Gastrocnemius medialis (tissue), 4 donors: Measurements from ENCODE around the gene CDC34. TPM values are rescaled to one million over a fixed set of nuclear protein-coding genes. Genes with fewer than 3 reads are reported as not detected.

Experiments used
- ATAC-seq, 2 donors: fragments of 150-250 bp; one replicate each; pipeline ENCODE4 v1.9.1; 2016
- DNase-seq, 2 donors: peaks; one replicate each; pipeline ENCODE4 v3.0.0-alpha.2; 2019
- H3K27ac ChIP-seq, 4 donors: fragments of 200-600 bp; sonication (generic); 1 replicate in 1 of 4; 2 replicates in 3 of 4; pipeline ENCODE4 v1.5.1; 2016 to 2018; ENCODE audit warnings: mild to moderate bottlenecking in 2 of 4, moderate library complexity in 1 of 4
- H3K27me3 ChIP-seq, 3 donors: fragments of 200-600 bp; sonication (generic) in 2 of 3; 1 replicate in 1 of 3; 2 replicates in 2 of 3; pipeline versions ENCODE4 v1.5.1 to v1.6.0; 2016 to 2019; ENCODE audit warnings: mild to moderate bottlenecking in 1 of 3, moderate library complexity in 1 of 3
- H3K36me3 ChIP-seq, 2 donors: fragments of 200-600 bp; sonication (generic) in 1 of 2; one replicate each; pipeline ENCODE4 v1.5.1; 2017 to 2018
- H3K4me1 ChIP-seq, 2 donors: fragments of 200-600 bp; sonication (generic) in 1 of 2; one replicate each; pipeline ENCODE4 v1.5.1; 2016 to 2017; ENCODE audit warnings: mild to moderate bottlenecking in 2 of 2
- H3K4me3 ChIP-seq, 4 donors: fragments of 200-600 bp; sonication (generic) in 3 of 4; 1 replicate in 1 of 4; 2 replicates in 3 of 4; pipeline ENCODE4 v1.5.1; 2016 to 2019; ENCODE audit warnings: mild to moderate bottlenecking in 2 of 4
- H3K9me3 ChIP-seq, 3 donors: fragments of 200-600 bp; sonication (generic) in 2 of 3; 1 replicate in 1 of 3; 2 replicates in 2 of 3; pipeline ENCODE4 v1.5.1; 2016 to 2019
- POLR2A ChIP-seq, 2 donors: fragments of 450-650 bp; IDR thresholded peaks; one replicate each; pipeline ENCODE4 v1.6.1; 2017; ENCODE audit warnings: antibody characterized with exemption in 2 of 2, mild to moderate bottlenecking in 2 of 2, moderate library complexity in 2 of 2
- in situ Hi-C, 4 donors: fragments of 200-750 bp; cut with MboI; loops; one replicate each; pipeline versions ENCODE4 v1.15.0 to v1.8.0; 2017; ENCODE audit warnings: low sequenced_read_pairs in 4 of 4
- intact Hi-C: fragments of 100-400 bp; cut with DNase I; formaldehyde crosslinking; loops from one replicate; pipeline ENCODE4 v1.15.1; 2023; ENCODE audit warnings: low total_unique reads
- total RNA-seq, 4 donors: library from RNA; depleted of rRNA; stranded (reverse); fragments of >200 nt; gene quantifications; one replicate each; pipeline versions ENCODE4 v1.1.0 to v1.2.3, GENCODE V29; 2016
- TF ChIP-seq, protein P1 (sequence below), 5 experiments: fragments of 450-650 bp in 3 of 5; fragments of 200-600 bp in 2 of 5; sonication (generic) in 2 of 5; IDR thresholded peaks in 4 of 5; conservative IDR thresholded peaks in 1 of 5; 1 replicate in 4 of 5; 2 replicates in 1 of 5; pipeline ENCODE4 v1.5.1; 2016 to 2019; ENCODE audit warnings: antibody characterized with exemption in 5 of 5, mild to moderate bottlenecking in 3 of 5, moderate library complexity in 3 of 5

Gene CDC34
- total RNA-seq, 4 donors from 2014 or later = 99.0 to 174 (median 138) TPM

DNA sequence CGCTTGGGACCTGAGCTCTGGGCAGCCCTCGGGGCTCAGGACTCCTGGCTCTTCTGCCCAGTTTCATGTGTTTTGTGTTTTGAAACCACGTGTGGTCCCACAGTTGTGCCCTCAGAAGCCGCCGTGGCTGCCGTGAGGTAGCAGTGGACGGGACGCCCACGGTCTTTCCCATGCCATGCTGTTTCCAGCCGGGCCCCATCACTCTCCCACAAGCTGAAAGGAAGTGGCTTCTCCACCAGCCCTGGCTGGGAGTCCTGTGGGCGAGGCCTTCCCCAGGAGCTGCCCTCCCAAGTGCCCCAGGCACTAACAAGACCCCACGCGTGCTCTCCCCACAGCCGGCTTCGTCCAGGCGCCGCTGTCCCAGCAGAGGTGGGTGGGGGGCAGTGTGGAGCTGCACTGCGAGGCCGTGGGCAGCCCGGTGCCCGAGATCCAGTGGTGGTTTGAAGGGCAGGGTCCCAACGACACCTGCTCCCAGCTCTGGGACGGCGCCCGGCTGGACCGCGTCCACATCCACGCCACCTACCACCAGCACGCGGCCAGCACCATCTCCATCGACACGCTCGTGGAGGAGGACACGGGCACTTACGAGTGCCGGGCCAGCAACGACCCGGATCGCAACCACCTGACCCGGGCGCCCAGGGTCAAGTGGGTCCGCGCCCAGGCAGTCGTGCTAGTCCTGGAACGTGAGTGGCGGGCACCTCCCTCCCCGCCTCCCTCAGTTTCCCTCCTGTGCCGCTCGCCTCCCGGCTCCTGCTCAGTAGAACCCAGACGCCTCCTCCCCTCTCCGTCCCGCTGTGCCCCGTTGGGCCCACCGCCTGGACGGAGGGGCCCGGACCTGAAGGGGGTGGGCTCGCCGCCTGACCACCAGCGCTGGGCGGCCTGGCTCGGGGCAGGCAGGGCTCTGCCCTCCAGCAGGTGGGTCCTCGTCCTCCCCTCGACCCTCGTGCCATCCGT lies 46.2 kb downstream of the CDC34 start:
- no peaks in the 10 kb centered on the region for H3K27me3 ChIP-seq
- intact Hi-C loops (loop anchor here (10.0 kb wide), 1 partner anchor 637 kb away; no protein-coding TSS in a partner anchor), in situ Hi-C loops (no loop called here)
- TF ChIP-seq, protein P1, sequence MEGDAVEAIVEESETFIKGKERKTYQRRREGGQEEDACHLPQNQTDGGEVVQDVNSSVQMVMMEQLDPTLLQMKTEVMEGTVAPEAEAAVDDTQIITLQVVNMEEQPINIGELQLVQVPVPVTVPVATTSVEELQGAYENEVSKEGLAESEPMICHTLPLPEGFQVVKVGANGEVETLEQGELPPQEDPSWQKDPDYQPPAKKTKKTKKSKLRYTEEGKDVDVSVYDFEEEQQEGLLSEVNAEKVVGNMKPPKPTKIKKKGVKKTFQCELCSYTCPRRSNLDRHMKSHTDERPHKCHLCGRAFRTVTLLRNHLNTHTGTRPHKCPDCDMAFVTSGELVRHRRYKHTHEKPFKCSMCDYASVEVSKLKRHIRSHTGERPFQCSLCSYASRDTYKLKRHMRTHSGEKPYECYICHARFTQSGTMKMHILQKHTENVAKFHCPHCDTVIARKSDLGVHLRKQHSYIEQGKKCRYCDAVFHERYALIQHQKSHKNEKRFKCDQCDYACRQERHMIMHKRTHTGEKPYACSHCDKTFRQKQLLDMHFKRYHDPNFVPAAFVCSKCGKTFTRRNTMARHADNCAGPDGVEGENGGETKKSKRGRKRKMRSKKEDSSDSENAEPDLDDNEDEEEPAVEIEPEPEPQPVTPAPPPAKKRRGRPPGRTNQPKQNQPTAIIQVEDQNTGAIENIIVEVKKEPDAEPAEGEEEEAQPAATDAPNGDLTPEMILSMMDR (IDR thresholded peaks at IDR 0.05 in 4 of 5, conservative IDR thresholded peaks at IDR 0.05 in 1 of 5) = no peak
- TF ChIP-seq POLR2A (IDR thresholded peaks at IDR 0.05) = no peak
- peaks cover 0 to 31% of the 10 kb centered on the region in 2 donors for H3K36me3 ChIP-seq
- DNase-seq (peak in 1 of 2 donors; percentile 22), ATAC-seq (no peak)
- peak overlapping the region; percentile 97 to 100 (median 99) for H3K27ac ChIP-seq
- H3K4me3 ChIP-seq = no peak overlapping the region
- peaks cover 38 to 65% of the 10 kb centered on the region in 2 donors for H3K4me1 ChIP-seq
- no peaks in the 10 kb centered on the region for H3K9me3 ChIP-seq

DNA sequence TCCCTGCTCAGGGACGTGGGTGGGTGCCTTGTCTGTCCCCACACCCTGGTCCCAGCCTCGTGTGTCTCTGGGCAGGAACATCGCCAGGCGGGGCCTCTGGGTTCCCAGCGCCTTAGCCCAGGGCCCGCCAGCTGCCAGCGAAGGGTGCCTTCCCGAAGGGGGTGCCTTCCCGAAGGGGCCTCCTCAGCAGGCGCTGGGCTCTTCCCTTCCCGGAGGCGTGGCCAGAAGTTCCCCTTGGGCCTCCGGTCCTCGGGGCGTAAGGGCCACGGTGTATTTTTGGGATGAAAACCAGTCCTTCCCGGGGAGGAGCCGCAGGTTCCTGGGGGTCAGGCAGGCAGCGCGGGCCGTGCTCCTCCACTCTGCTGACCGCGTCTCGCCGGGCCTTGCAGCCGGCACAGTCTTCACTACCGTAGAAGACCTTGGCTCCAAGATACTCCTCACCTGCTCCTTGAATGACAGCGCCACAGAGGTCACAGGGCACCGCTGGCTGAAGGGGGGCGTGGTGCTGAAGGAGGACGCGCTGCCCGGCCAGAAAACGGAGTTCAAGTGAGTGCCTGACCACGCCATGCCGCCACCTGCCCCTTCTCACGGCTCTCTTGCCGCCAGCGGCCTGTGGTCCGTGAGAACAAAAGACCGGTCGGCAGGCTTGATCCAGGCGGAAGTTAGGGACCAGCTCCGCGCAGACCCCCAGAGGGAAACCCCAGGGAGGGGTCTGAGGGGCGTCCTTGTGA lies 47.7 kb downstream of the CDC34 start:
- TF ChIP-seq, protein P1 (IDR thresholded peaks at IDR 0.05 in 4 of 5, conservative IDR thresholded peaks at IDR 0.05 in 1 of 5) = no peak
- TF ChIP-seq POLR2A (IDR thresholded peaks at IDR 0.05) = no peak
- H3K36me3 ChIP-seq = peaks cover 0 to 40% of the 10 kb centered on the region in 2 donors
- intact Hi-C loops = loop anchor here (10.0 kb wide), 1 partner anchor 636 kb away; no protein-coding TSS in a partner anchor

DNA sequence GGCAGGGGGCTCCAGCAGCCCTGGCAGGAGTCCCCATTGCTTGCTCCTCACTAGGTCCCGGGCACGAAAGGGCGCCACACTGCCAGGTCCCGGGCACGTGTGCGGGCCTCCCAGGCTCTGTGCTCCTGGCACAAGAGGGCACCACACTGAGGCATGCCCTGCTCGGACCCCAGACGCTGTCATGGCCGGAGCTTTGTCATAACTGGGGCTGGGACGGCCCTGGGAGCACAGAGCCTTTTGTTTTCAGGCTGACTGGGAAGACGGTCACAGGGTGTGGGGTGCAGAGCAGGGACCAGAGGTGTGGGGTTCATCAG lies 48.2 kb downstream of the CDC34 start:
- ATAC-seq = no peak
- no peak for TF ChIP-seq POLR2A (IDR thresholded peaks at IDR 0.05)
- TF ChIP-seq, protein P1 (IDR thresholded peaks at IDR 0.05 in 4 of 5, conservative IDR thresholded peaks at IDR 0.05 in 1 of 5) = no peak
- DNase-seq = no peak
- intact Hi-C loops (loop anchor here (5.0 to 10.0 kb wide), 2 partner anchors 438 to 635 kb away; no protein-coding TSS in a partner anchor), in situ Hi-C loops (no loop called here)
- Histone ChIP-seq H3K4me3 (no peak overlapping the region), H3K27ac (peak overlapping the region in 3 of 4 donors; percentile 12 to 45 (median 18)), H3K27me3 (no peaks in the 10 kb centered on the region), H3K4me1 (peaks cover 22 to 51% of the 10 kb centered on the region in 2 donors), H3K36me3 (peaks cover 0 to 40% of the 10 kb centered on the region in 2 donors), H3K9me3 (no peaks in the 10 kb centered on the region)

More for the DNA sequence above, 47.7 kb downstream of the CDC34 start:
- no peak for DNase-seq
- no peak overlapping the region for H3K4me3 ChIP-seq
- H3K27me3 ChIP-seq = no peaks in the 10 kb centered on the region
- H3K4me1 ChIP-seq = peaks cover 27 to 56% of the 10 kb centered on the region in 2 donors
- in situ Hi-C loops = no loop called here
- H3K9me3 ChIP-seq = no peaks in the 10 kb centered on the region
- no peak for ATAC-seq
- H3K27ac ChIP-seq = peak overlapping the region in 3 of 4 donors; percentile 38 to 97 (median 45)

DNA sequence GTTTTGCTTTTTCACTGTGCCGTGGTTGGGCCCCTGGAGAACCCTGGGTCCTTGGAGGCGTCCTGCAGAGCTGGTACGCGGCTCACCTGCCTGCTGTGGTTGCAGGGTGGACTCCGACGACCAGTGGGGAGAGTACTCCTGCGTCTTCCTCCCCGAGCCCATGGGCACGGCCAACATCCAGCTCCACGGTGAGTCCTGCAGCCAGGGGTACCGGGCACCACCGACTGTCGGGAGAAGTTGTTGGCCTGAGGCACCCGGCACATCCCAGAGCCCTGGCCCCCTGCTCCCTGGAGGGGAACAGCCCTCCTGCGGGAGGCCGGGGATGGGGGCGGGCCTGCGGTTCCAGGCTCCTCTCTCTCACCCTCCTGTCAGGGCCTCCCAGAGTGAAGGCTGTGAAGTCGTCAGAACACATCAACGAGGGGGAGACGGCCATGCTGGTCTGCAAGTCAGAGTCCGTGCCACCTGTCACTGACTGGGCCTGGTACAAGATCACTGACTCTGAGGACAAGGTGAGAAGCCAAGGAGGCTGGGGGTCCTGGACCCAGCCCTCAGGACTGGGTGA lies 48.8 kb downstream of the CDC34 start:
- H3K4me1 ChIP-seq = peaks cover 22 to 45% of the 10 kb centered on the region in 2 donors
- intact Hi-C loops = loop anchor here (5.0 kb wide), 1 partner anchor 437 kb away; no protein-coding TSS in a partner anchor

More for the DNA sequence above, 48.8 kb downstream of the CDC34 start:
- DNase-seq = no peak
- H3K9me3 ChIP-seq = no peaks in the 10 kb centered on the region
- no peak for TF ChIP-seq POLR2A (IDR thresholded peaks at IDR 0.05)
- TF ChIP-seq, protein P1 (IDR thresholded peaks at IDR 0.05 in 4 of 5, conservative IDR thresholded peaks at IDR 0.05 in 1 of 5) = no peak
- in situ Hi-C loops = no loop called here
- H3K36me3 ChIP-seq = peaks cover 0 to 40% of the 10 kb centered on the region in 2 donors
- no peak overlapping the region for H3K27ac ChIP-seq
- H3K4me3 ChIP-seq = no peak overlapping the region
- ATAC-seq = no peak
- no peaks in the 10 kb centered on the region for H3K27me3 ChIP-seq
